Effector CD4-positive, alpha-beta T cell (primary cell): ENCODE data around the gene EGLN3.

Experiments used
- DNase-seq: peaks from one replicate; pipeline ENCODE4 v3.0.0-alpha.2; 2020

EGLN3 gene

DNA sequence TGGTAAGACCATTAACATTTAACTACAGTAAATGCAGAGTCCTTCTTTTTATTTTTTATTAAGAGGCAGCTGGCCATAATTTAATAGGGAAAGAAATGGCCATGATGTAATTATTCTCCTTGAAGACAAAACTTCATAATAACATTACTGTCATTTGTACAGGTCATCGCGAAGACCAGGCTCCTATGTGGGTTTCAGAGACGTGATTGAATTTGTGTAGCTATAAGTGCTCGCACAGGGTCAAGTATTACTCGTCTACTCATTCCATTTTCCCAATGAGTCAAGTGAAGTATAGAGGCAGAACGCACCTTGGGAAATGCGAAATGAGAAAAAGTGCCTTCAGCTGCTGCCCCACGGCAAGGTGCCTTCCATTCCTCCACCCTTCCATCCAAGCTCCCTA lies 40.4 kb downstream of the EGLN3 start:
- no peak for DNase-seq

DNA sequence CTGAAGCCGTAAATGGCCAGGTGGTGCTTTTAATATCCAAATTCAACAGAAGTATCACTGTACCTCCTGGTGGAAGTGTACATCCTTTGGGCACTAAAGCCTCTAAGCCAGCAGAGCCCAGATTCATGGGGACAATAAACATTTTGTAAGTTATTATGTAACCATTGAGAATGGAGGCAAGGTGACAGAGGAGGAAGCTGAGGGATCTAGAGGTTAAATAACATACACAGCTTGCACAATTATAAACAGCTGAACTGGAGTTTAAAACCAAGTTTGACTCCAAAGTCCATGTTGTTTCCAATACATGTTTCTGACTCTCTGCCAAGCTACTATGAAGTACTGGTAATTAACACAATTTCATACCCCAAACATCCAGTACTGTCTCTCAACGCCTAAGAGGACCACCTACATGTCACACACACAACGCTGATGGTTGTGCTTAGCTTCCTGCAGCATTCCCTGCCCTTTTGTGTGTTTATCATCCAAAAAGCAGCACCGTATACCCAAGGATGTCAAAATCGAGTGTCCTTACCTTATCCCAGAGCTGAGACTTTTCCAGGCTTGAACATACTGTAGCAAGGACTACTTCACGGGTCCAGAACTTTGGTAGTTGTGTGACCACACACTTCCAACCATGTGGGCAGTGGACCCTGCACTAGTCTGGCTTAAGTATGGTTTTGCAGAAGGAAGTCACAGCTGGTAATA lies 41.3 kb downstream of the EGLN3 start:
- DNase-seq: no peak

DNA sequence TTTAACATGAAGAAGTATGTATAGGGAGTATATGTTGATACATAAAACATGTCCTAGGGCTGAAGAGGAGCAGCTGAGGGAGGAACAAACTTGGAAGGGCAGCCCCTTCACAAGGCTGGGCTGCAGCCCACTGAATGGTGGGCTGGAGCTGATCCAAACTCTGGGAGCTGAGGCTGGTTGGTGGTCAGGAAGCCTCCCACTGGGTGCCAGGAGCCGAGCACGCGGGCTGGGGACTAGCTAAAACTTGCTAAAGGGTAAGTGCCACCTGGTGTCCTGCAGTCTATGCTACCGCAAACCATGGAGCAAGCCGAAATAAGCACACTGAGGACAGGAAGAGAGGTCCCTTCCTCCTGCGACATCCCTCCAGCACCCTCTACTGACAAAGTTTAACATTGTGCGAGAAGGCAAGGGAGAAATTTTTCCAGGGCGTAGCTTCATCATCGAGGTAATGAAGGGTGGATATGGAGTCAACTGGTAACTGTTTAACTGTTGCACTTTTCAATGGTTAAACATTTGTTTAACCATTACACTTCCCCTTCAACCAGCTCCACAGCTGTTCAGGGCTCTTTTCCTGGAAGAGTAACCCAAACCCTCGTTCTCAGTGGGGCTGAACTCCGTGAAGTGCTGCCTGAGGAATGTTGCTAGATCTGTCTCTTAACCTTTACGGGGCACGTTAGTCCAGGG lies 42.2 kb downstream of the EGLN3 start:
- DNase-seq: no peak

DNA sequence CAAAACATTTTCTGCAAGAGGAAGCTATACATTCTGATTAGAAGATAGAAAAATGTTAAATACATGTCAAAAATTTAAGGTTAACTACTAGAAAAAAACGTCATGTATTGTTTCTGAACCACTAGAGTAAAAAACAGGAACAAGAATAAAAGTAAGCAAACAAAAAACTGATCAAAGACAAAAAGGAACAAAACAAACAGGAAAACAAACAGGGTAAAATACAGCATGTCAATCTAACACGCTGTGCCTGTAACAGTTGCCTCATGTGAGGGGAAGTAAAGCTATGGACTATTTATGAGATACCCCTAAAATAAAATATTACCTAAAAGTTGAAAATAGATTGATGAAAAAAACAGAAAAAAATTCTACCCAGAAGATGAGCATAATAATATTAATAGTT lies 43.9 kb downstream of the EGLN3 start:
- DNase-seq: no peak

DNA sequence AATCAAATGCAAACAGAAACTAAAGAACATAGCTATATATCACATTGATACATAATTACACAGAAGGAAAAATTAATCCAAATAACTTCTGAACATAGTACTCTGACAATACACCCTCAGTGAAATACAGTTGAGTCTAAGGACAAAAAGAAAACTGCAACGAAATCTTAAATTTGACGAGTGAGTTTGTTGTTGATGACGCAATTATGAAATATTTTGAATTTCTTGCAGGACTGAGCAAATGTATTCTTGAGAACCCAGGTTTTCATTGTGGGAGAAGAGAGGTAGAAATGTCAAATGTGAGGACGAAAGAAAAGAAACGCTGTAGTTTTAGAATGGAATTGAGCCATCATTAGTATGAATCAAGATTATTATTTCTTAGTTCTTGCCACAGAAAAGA lies 46.3 kb downstream of the EGLN3 start:
- DNase-seq: no peak

DNA sequence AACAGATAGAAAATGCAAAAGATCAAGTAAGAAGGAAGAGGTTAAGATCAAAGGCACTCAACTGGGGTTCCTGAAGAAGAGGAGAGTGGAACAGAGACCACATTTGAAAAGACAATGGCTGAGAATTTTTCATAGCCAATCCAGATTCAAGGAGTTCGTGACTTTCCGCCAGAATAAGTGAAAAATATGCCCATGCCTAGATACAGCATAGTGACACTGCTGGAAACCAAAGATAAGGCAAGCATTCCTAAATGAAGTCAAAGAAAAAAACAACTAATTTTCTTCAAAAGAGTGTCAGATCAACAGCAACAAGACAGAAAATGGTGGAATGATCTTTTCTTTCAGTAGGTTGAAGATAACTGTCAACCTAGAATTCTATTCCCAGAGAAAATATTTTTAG lies 47.5 kb downstream of the EGLN3 start:
- no peak for DNase-seq

DNA sequence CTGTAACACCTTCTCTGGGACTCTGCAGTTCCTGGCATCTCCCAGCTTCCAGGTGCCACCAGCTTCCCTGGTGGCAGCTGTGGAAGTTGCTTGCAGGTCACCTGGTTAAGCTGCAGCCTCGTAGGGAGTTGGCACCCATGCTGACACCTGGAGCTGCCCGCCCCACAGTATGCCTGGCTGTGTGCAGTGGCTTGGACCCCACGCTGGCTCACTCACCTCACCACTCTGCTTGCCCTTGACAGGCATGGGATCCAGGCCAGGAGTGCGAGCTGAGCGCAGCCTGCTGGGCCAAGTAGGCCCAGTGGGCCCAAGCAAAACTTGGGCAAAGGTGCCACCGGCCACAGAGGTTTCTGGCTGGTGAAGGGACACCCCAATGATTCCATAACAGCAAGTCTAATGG lies 48.5 kb downstream of the EGLN3 start:
- DNase-seq: no peak

DNA sequence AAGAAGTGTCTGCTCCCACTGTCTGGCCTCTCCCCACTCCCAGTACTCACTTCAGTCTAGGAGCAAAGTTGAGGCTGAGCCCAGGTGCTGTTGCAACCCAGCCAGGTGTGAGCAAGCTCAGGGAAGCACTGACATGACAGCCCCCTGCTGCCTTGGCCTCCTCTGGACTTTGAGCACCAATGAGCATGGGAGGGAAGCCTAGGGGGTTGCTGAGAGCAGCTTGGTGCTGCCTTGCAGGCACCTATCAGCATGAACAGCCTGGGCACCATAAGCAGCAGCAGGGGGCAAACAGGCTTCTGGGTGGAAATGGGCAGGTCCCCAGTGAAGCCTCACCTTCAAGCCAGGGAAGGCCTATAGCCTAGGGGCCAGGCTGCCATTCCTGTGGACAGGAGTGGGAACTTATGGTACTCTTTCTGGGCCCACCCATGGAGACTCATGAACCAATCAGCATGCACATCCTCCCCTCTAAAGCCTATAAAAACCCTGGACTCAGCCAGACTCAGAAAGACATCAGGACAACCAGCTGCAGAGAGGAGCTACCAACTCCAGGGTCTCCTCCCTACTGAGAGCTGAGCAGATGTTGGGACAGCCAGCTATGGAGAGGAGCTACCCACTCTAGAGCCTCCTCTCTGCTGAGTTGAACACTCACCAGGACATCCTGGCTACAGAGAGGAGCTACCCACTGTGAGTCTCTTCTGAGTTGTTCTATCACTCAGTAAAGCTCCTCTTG lies 49.3 kb downstream of the EGLN3 start:
- DNase-seq: no peak

DNA sequence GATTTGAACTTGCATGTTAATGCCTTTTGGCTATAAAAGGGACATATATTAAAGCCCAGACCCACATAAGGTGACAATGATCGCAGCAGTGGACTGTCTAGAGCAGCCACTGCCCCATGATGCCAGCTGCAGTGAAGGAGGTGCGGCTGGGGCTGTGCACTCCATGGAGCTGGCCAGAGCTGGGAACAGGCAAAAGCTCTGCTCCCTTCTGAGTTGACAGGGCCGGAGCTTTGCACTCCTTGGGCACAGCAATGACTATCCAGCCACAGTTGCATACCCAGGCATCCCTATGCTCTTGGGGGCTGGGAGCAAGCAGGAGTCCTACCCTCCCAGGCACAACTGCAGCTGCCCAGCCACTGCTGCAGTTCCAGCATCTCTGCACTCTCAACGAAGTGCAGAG lies 50.2 kb downstream of the EGLN3 start:
- DNase-seq: no peak

DNA sequence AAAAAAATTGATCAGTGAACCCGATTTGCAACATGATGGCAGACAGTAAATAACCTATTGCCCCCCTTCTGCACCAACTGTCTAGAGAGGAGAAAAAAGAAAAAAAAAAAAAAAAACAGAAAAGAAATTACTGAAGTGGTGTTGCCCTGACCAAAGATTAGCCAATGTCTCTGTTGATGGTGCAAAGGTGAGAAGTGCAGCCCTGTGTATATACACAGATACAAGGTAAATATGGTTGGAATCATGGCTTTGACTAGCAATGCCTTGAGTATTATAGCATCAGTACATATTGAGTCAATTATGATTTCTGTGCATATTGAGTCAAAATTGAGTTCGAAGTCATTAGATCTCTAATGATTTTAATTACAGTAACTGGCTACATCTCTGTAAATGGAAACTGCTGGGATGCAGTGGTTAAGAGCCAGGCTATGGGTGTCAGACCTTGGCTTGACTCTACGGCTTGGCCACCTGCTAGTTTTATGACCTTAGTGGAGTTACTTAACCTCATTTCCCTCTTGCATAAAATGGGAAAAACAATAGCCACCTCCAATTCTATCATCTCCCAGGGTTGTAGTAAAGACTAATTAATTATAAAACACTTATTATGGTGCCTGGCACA lies 51.0 kb downstream of the EGLN3 start:
- no peak for DNase-seq

DNA sequence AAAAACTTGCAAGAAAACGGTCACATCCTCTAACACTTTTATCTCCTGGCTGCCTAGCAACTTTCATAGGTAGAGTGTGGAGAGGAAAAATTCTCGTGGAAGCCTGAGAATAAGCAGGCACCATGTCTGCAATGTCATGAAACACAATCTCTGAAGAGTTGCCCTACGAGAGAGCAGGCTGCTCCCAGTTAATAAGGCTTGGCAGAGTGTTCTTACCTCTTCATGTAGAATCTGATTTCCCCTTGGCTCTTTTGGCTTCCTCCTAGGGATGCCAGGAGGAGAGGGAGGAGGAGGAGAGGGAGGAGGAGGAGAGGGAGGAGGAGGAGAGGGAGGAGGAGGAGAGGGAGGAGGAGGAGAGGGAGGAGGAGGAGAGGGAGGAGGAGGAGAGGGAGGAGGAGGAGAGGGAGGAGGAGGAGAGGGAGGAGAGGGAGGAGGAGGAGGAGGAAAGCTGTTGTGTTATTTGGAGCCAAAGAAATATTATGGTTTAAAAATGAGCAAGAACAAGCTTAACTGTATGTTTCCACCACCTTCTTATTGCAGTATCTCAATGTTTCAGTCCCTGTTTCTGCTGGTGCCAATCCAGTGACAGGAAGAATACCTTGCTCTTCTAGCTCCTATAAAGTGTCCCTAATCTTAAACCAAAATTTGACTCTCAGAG lies 52.9 kb downstream of the EGLN3 start:
- DNase-seq: no peak

DNA sequence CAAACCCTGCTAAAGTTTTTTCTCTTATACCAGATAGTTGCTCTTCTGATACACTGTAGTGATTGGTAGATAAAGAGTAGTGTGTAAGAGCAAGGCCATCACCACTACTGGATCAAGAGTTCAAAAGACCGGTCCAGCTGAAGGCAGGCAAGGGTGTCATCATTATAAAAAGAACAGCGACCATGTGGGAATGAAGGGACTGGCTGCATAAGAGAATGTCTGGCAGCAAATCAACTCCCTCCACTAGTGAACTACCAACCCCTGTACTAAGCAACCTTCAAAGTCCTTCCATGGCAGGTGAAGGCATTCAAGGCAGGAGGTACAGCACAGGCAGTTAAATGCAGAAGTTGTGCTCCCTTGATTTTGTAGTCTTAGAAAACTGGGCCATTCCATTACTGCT lies 53.5 kb downstream of the EGLN3 start:
- no peak for DNase-seq

DNA sequence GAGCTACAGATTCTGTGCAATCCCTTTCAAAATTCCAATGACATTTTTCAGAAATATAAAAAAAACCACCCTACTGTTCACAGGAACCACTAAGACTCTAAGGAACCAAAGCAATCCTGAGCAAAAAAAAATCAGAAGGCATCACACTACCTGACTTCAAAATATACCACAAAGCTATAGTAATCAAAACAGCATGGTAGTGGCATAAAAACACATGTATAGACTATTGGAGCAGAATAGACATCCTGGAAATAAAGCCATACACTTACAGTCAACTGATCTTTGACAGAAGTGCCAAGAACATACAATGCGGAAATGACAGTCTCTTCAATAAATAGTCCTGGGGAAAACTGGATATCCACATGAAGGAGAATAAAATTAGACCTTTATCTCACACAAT lies 56.5 kb downstream of the EGLN3 start:
- no peak for DNase-seq

DNA sequence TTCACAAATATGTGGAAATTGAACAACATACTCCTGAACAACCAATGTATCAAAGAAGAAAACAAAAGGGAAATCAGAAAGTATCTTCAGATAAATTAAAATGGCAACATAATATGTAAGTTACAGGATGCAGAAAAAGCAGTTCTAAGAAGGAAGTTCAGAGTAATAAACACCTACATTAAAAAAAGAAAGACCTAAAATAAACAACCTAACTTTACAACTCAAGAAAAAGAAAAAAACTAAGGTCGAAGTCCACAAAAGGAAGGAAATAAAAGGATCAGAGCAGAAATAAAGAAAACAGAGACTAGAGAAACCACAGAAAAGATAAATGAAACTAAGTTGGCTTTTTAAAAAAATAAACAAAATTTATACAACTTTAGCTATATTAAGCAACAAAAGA lies 59.2 kb downstream of the EGLN3 start:
- no peak for DNase-seq

DNA sequence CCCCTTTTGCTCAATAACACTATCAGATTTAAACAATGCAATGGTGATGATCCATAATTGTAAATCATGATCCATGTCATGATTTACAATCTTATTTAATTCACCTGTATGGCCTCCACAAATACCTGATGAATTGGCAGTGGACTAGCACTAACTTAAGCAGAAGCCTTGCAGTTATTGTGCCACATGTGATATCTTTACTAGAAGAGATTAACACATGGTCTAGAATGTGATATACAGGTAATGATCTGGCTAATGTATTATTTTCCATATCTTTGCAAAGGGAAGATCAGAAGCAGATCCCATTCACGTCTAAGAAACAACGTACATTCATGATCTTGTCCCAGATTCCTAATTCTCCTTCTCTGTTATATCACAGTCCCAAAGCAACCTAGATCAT lies 66.0 kb downstream of the EGLN3 start:
- no peak for DNase-seq

DNA sequence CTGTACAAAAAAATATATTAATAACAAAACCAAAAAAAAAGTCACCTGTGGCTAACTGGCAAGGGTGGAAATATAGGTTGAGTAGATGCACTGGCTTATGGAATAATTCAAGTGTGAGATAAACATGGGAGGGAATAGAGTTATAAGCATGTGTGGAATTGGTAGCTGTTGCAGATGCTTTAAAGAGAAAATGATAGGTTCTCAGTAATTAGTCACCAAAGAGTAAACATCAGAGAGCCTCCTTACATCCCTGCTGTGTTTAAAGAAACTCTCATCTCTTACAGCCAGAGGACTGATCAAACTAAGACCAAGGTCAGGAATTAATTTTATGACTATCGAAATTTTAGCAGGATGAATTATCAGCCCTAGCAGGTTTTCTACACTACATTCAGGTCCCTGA lies 70.5 kb downstream of the EGLN3 start:
- no peak for DNase-seq

DNA sequence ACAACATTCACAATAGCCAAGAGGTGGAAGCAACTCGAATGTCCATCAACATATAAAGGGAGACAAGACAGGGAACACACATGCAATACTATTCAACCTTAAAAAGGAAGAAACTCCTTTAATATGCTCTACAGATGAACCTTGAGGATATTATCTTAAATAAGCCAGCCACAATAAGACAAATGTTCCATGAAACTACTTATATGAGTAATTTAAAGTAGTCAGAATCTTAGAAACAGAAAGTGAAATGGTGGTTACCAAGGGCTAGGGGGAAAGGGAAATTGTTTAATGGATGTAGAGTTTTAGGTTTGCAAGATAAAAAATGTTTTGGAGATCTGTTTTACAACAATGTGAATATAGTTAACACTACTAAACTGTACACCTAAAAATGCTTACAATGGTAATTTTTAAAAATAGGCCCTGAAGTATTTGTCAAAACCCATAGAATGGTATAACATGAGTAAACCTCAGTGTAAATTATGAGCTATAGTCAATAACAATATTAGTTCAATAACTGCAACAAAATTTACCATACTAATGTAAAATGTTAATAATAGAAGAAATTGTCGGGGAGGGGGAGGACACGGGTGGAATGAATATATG lies 71.1 kb downstream of the EGLN3 start:
- no peak for DNase-seq

DNA sequence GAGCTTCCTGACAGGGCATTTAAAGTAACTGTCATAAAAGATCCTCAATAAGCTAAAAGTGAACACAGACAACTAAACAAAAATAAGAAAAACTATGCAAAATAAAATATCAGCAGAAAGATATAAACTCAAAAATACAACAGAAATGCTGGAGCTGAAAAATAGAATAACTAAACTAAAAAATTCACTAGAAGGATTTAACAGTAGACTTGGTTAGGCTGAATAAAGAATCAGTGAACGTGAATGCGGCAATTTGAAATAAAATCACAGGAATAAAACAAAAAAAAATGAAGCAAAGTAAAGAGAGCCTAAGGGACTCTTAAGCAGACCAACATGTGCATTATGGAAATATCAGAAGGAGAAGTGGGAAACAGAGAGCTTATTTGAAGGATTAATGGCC lies 74.6 kb downstream of the EGLN3 start:
- no peak for DNase-seq
